HFFc6 (cell line): ENCODE measurements around the gene BAZ2B. TPM values are rescaled to one million over a fixed set of nuclear protein-coding genes. Genes with fewer than 3 reads are reported as not detected.

Experiments
- DNase-seq: peaks from one replicate; pipeline ENCODE4 v3.0.0-alpha.2; 2018
- H3K27ac Mint-ChIP-seq: 2 replicates; pipeline ENCODE4 v1.8.0; 2020; ENCODE audit warnings: mild to moderate bottlenecking, mixed read lengths
- H3K27me3 Mint-ChIP-seq: 2 replicates; pipeline ENCODE4 v1.8.0; 2021; ENCODE audit warnings: mild to moderate bottlenecking, moderate library complexity, mixed read lengths; ENCODE audit not compliant: insufficient read depth
- H3K36me3 Mint-ChIP-seq: 2 replicates; pipeline ENCODE4 v1.8.0; 2021; ENCODE audit warnings: low read depth, mixed read lengths
- H3K4me1 Mint-ChIP-seq: 2 replicates; pipeline ENCODE4 v1.8.0; 2020; ENCODE audit warnings: low read depth, mixed read lengths
- H3K4me3 Mint-ChIP-seq: 2 replicates; pipeline ENCODE4 v1.8.0; 2020; ENCODE audit warnings: mild to moderate bottlenecking, moderate library complexity, mixed read lengths
- H3K9me3 Mint-ChIP-seq: 2 replicates; pipeline ENCODE4 v1.8.0; 2020; ENCODE audit warnings: mild to moderate bottlenecking, mixed read lengths
- total RNA-seq, 6 experiments: library from RNA; stranded (reverse); fragmentation: NEBNext Ultra II Directional; extraction: Animal tissue kit (Norgen Biotek cat#: 25700); gene quantifications; 2 replicates in 1 of 6; 3 replicates in 5 of 6; pipeline ENCODE4 v1.2.3, GENCODE V29; 2021
- TF ChIP-seq, protein P1 (sequence below): fragments of 200-600 bp; sonication (generic); IDR thresholded peaks from 2 replicates; pipeline ENCODE4 v1.5.0; 2021; ENCODE audit warnings: antibody characterized with exemption, mild to moderate bottlenecking

BAZ2B gene
- total RNA-seq, 6 experiments from 2014 or later: 18.6 to 23.7 (median 19.2) TPM

DNA sequence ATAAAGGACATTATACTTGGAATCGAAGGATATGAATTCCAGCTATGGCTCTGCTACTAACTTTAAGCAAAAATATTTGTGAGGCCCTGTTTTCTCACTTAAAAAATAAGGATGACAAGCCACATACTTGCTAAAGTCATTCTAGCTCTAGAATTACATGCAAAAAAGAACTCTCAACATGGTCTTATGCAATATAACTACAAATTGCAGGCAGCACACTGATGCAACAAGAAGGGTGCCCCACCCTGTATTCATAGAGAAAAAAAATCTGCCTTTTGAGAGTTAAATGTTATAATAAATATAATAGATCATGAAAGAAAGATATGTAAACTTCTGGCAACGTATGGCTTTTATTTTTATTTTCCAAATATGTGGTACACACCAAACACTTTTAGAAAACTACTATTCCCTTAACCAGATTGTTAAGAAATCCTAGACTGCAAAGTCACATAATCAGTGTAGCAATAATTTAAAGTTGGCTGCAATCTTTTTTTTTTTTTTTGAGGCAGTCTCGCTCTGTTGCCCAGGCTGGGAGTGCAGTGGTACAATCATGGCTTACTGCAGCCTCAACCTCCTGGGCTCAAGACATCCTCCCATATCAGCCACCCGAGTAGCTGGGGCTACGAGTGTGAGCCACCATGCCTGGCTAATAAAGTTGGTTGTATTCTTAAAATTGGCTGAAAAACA, 289.6 kb downstream of the BAZ2B start:
- H3K36me3 Mint-ChIP-seq: peaks cover 14% of the 10 kb centered on the region
- TF ChIP-seq, protein P1, sequence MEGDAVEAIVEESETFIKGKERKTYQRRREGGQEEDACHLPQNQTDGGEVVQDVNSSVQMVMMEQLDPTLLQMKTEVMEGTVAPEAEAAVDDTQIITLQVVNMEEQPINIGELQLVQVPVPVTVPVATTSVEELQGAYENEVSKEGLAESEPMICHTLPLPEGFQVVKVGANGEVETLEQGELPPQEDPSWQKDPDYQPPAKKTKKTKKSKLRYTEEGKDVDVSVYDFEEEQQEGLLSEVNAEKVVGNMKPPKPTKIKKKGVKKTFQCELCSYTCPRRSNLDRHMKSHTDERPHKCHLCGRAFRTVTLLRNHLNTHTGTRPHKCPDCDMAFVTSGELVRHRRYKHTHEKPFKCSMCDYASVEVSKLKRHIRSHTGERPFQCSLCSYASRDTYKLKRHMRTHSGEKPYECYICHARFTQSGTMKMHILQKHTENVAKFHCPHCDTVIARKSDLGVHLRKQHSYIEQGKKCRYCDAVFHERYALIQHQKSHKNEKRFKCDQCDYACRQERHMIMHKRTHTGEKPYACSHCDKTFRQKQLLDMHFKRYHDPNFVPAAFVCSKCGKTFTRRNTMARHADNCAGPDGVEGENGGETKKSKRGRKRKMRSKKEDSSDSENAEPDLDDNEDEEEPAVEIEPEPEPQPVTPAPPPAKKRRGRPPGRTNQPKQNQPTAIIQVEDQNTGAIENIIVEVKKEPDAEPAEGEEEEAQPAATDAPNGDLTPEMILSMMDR: no peak

DNA sequence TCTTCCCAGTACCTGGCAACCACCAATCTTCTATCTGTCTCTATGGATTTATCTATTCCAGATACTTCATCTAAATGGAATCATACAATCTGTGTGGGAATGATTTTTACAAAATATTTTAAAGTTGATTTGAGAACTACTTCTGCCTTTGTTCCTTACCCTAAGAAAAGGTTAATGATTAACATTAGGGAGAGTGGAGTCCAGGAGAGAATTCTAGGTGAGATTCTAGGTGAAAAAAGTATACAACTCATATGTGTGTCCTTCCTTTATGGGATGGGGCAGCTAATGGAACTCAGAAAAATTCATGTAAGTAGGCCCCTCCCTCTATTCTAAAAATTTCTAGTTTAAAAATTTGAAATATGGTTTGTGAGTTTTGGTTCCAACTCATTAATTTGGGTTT, 293.9 kb downstream of the BAZ2B start:
- DNase-seq: no peak
- no peak overlapping the region for H3K4me3 Mint-ChIP-seq
- no peaks in the 10 kb centered on the region for H3K9me3 Mint-ChIP-seq
- H3K27ac Mint-ChIP-seq: no peak overlapping the region
- TF ChIP-seq, protein P1: no peak
- H3K36me3 Mint-ChIP-seq: peaks cover 5% of the 10 kb centered on the region; the same call in 1 of the 2 replicates
- H3K27me3 Mint-ChIP-seq: no peaks in the 10 kb centered on the region; the same call in 1 of the 2 replicates
- no peaks in the 10 kb centered on the region for H3K4me1 Mint-ChIP-seq

More for the DNA sequence above, 289.6 kb downstream of the BAZ2B start:
- Mint-ChIP-seq H3K9me3 (no peaks in the 10 kb centered on the region), H3K4me3 (no peak overlapping the region), H3K27ac (no peak overlapping the region), H3K4me1 (no peaks in the 10 kb centered on the region), H3K27me3 (no peaks in the 10 kb centered on the region)
- no peak for DNase-seq

DNA sequence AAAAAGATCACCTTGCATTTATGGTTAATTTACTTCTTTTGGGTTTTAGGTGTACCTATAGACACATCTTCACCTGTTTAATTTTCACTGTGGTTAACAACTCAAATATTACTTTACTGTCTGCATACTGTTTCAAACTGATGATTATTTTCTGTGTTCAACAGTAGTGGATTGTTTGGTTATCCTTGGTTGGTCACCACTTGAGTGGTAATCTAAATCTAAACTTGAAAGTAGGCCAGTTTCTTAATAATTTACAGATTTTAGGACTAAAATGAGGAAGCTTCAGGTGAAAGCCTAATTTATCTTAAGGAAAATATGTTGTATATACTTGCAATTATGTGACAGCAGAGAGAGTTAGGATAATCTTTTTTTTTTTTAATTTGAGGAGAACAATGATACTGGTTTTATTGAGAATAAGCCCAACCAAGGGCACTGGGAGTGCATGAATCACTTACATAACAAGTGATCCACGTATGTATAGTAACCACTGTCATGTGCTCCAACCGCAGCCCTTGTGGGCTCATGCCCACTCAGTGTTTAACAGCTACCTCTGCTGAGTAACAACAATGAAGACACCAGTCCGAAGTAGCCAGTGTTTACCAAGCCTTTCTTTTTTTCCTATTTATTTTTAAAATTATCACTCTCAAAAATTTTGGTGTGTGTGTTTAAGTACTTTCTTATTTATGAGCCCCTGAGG, 298.8 kb downstream of the BAZ2B start:
- Mint-ChIP-seq H3K4me3 (no peak overlapping the region), H3K9me3 (no peaks in the 10 kb centered on the region), H3K27ac (no peak overlapping the region), H3K36me3 (peaks cover 13% of the 10 kb centered on the region), H3K27me3 (no peaks in the 10 kb centered on the region; the same call in 1 of the 2 replicates), H3K4me1 (no peaks in the 10 kb centered on the region)
- DNase-seq: no peak
- TF ChIP-seq, protein P1: no peak

DNA sequence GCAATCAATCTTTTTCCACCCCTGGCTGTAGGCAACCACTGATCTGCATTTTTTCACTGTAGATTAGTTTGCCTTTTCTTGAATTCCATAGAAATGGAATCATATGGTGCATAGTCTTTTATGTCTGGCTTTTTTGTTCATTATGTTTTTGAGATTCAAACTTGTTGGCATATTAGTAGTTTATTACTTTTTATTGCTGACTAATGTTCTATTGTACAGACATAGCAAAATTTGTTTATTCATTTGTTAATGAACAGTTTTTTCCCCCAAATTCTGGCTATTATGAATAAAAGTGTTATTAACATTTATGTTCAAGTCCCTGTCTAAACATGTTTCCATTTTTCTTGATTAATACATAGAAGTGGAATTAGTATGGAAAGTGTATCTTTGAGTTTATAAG, 308.4 kb downstream of the BAZ2B start:
- no peak for DNase-seq
- peaks cover 7% of the 10 kb centered on the region; the same call in 1 of the 2 replicates for H3K36me3 Mint-ChIP-seq
- H3K27ac Mint-ChIP-seq: no peak overlapping the region
- TF ChIP-seq, protein P1: no peak
- H3K4me1 Mint-ChIP-seq: no peaks in the 10 kb centered on the region
- no peak overlapping the region for H3K4me3 Mint-ChIP-seq
- peaks cover 9% of the 10 kb centered on the region; the same call in 1 of the 2 replicates for H3K27me3 Mint-ChIP-seq
- peaks cover 4% of the 10 kb centered on the region; the same call in 1 of the 2 replicates for H3K9me3 Mint-ChIP-seq

DNA sequence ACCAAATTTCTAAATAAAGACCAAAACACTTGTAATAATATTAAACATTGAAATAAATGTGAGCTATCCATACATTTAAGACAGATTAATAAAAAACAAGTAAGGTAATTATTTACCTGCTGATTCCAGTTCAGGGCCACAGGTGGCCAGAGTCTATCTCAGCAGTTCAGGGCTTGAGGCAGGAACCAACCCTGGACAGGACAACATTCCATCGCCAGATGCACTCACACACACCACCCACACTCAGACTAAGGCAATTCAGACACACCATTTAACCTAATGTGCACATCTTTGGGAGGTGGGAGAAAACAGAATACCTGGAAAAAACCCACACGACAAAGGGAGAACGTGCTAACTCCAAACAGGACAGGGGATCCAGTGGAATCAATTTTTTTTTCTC, 315.8 kb downstream of the BAZ2B start:
- TF ChIP-seq, protein P1: no peak
- H3K36me3 Mint-ChIP-seq: peaks cover 7% of the 10 kb centered on the region; the same call in 1 of the 2 replicates
- no peak for DNase-seq
- H3K27me3 Mint-ChIP-seq: peaks cover 2% of the 10 kb centered on the region; the same call in 1 of the 2 replicates
- H3K9me3 Mint-ChIP-seq: peaks cover 4% of the 10 kb centered on the region; the same call in 1 of the 2 replicates
- no peaks in the 10 kb centered on the region for H3K4me1 Mint-ChIP-seq
- no peak overlapping the region for H3K27ac Mint-ChIP-seq
- H3K4me3 Mint-ChIP-seq: no peak overlapping the region
